K562 (cell line): Measurements from ENCODE around the gene ZNF18. TPM values are rescaled to one million over a fixed set of nuclear protein-coding genes. Genes with fewer than 3 reads are reported as not detected.

ENCODE experiments used
- ATAC-seq: fragments of 200-7000 bp; cut with Tn5 transposase; 3 replicates; pipeline ENCODE4 v1.9.1; 2020; ENCODE audit warnings: moderate library complexity
- BruUV-seq: library from RNA; stranded (reverse); fragments of 400-500 nt; replicated peaks from 2 replicates; lab custom pipeline; 2021; lab: Mats Ljungman, UMichigan
- CTCF ChIA-PET: fragments of 300-600 bp; formaldehyde crosslinking; extraction: SDS; loops from one replicate; lab custom pipeline; 2021; ENCODE audit warnings: low intra/inter-chr PET ratio; lab: Yijun Ruan, JAX
- POLR2A ChIA-PET: fragments of 300-600, 350-650 bp; sonication (Branson Sonifier 250); formaldehyde crosslinking; extraction: SDS; loops from one replicate; lab custom pipeline; 2021; ENCODE audit warnings: antibody characterized with exemption, inconsistent platforms; lab: Yijun Ruan, JAX
- DNase-seq, 4 experiments: peaks; one replicate each; pipeline versions ENCODE4 v3.0.0 to v3.0.0-alpha.2; 2011 to 2018; ENCODE audit warnings: low spot score in 3 of 4, mixed read lengths in 3 of 4; ENCODE audit errors: extremely low read depth in 1 of 4
- FAIRE-seq: peaks from 2 replicates; lab custom pipeline; 2011; peaks lifted over from hg19 to GRCh38; lab: Jason Lieb, UNC
- H2AFZ ChIP-seq: 2 replicates; pipeline ENCODE4 v1.6.0; 2011; ENCODE audit warnings: low read depth, low read length, control low read depth, inconsistent platforms
- H3K27ac ChIP-seq: fragments of 200-600 bp; 3 replicates; pipeline ENCODE4 v1.8.0; 2011; ENCODE audit warnings: low read depth, mild to moderate bottlenecking, control low read depth, inconsistent platforms, low read length, moderate library complexity, mixed read lengths; ENCODE audit errors: extremely low read depth
- H3K27me3 ChIP-seq, 2 experiments: fragments of 300-600 bp in 1 of 2; 2 replicates in 1 of 2; 3 replicates in 1 of 2; pipeline versions ENCODE4 v1.6.0 to v1.8.0; 2011; ENCODE audit warnings: inconsistent platforms in 2 of 2, low read length in 2 of 2, mild to moderate bottlenecking in 1 of 2, mixed read lengths in 1 of 2, moderate library complexity in 1 of 2; ENCODE audit not compliant: control insufficient read depth in 2 of 2, insufficient read depth in 2 of 2
- H3K36me3 ChIP-seq: fragments of 300-600 bp; 3 replicates; pipeline ENCODE4 v1.8.0; 2011; ENCODE audit warnings: mild to moderate bottlenecking, low read length, inconsistent platforms; ENCODE audit not compliant: control insufficient read depth, insufficient read depth
- H3K4me1 ChIP-seq, 2 experiments: fragments of 200-600 bp in 1 of 2; replicated peaks in 1 of 2; 2 replicates in 1 of 2; 3 replicates in 1 of 2; pipeline versions ENCODE4 v1.5.1 to v1.8.0; 2011; ENCODE audit warnings: inconsistent platforms in 2 of 2, low read length in 2 of 2, mild to moderate bottlenecking in 1 of 2, mixed read lengths in 1 of 2, moderate library complexity in 1 of 2; ENCODE audit not compliant: control insufficient read depth in 2 of 2, insufficient read depth in 2 of 2
- H3K4me2 ChIP-seq: 2 replicates; pipeline ENCODE4 v1.6.1; 2011; ENCODE audit warnings: low read length, control low read depth, inconsistent platforms, mixed read lengths; ENCODE audit not compliant: insufficient read depth
- H3K4me3 ChIP-seq: fragments of 200-600 bp; sonication (generic), shearing (Covaris generic); 2 replicates; pipeline ENCODE4 v1.5.1; 2016; ENCODE audit warnings: control low read depth, inconsistent platforms
- H3K79me2 ChIP-seq: fragments of 200-600 bp; 3 replicates; pipeline ENCODE4 v1.8.0; 2011; ENCODE audit warnings: low read length, inconsistent platforms; ENCODE audit not compliant: control insufficient read depth, insufficient read depth
- H3K9ac ChIP-seq, 2 experiments: 2 replicates each; pipeline versions ENCODE4 v1.6.0 to v1.6.1; 2011; ENCODE audit warnings: low read depth in 2 of 2, low read length in 2 of 2, control low read depth in 1 of 2, inconsistent platforms in 1 of 2, mild to moderate bottlenecking in 1 of 2, mixed read lengths in 1 of 2; ENCODE audit not compliant: insufficient read depth in 1 of 2
- H3K9me1 ChIP-seq: one replicate; pipeline ENCODE4 v1.6.0; 2011; ENCODE audit warnings: inconsistent platforms, mild to moderate bottlenecking, low read length, moderate library complexity; ENCODE audit not compliant: control insufficient read depth, insufficient read depth
- H3K9me3 ChIP-seq: replicated peaks from 2 replicates; pipeline ENCODE4 v1.5.1; 2011; ENCODE audit warnings: low read depth, low read length, inconsistent platforms; ENCODE audit not compliant: control insufficient read depth, insufficient read depth
- H4K20me1 ChIP-seq: replicated peaks from 2 replicates; pipeline ENCODE4 v1.6.1; 2011; ENCODE audit warnings: low read length, inconsistent platforms, mixed read lengths; ENCODE audit not compliant: control insufficient read depth, insufficient read depth
- ARHGAP35 ChIP-seq: fragments of 450-650 bp; IDR thresholded peaks from 2 replicates; pipeline ENCODE4 v1.6.1; 2018; ENCODE audit not compliant: partially characterized antibody
- ARID3A ChIP-seq: IDR thresholded peaks from 2 replicates; pipeline ENCODE4 v1.6.1; 2012; ENCODE audit warnings: low read depth, low read length, improper control_type of control experiment, borderline replicate concordance
- ARID3B ChIP-seq: fragments of 250-450 bp; sonication (Bioruptor Pico); IDR thresholded peaks from 2 replicates; pipeline ENCODE4 v1.4.0; 2020; ENCODE audit warnings: borderline replicate concordance
- ATF2 ChIP-seq: sonication (generic); formaldehyde crosslinking; IDR thresholded peaks from 2 replicates; pipeline ENCODE4 v1.8.1; 2022; ENCODE audit warnings: missing genetic modification reagents
- ELK1 ChIP-seq: sonication (generic); formaldehyde crosslinking; IDR thresholded peaks from 2 replicates; pipeline ENCODE4 v1.8.1; 2022; ENCODE audit warnings: missing genetic modification reagents
- ESRRB ChIP-seq: fragments of 250-450 bp; sonication (Bioruptor Pico); IDR thresholded peaks from 2 replicates; pipeline ENCODE4 v1.5.0; 2020; ENCODE audit warnings: mild to moderate bottlenecking, moderate library complexity, borderline replicate concordance
- GABPB1 ChIP-seq: sonication (generic); formaldehyde crosslinking; IDR thresholded peaks from 2 replicates; pipeline ENCODE4 v1.8.0; 2022; ENCODE audit warnings: mild to moderate bottlenecking, missing genetic modification reagents
- MAFK ChIP-seq: IDR thresholded peaks from 2 replicates; pipeline ENCODE4 v1.6.1; 2011; ENCODE audit warnings: low read length, improper control_type of control experiment
- MLX ChIP-seq, 2 experiments: fragments of 450-650 bp in 1 of 2; sonication (generic) in 1 of 2; formaldehyde crosslinking; conservative IDR thresholded peaks; 2 replicates each; pipeline versions ENCODE4 v1.4.0 to v1.8.1; 2020 to 2022; ENCODE audit warnings: mild to moderate bottlenecking in 1 of 2, missing genetic modification reagents in 1 of 2
- OTX1 ChIP-seq: fragments of 450-650 bp; formaldehyde crosslinking; IDR thresholded peaks from 2 replicates; pipeline ENCODE4 v1.4.0; 2022; ENCODE audit warnings: mild to moderate bottlenecking
- RNF219 ChIP-seq: fragments of 250-450 bp; sonication (Bioruptor Pico); IDR thresholded peaks from 2 replicates; pipeline ENCODE4 v1.5.0; 2022; ENCODE audit warnings: mild to moderate bottlenecking
- SMARCA5 ChIP-seq: fragments of 450-650 bp; IDR thresholded peaks from 2 replicates; pipeline ENCODE4 v1.6.1; 2016
- ZKSCAN1 ChIP-seq: fragments of 150-350 bp; IDR thresholded peaks from 2 replicates; pipeline ENCODE4 v1.6.1; 2016; ENCODE audit warnings: low read depth, low read length
- ZNF174 ChIP-seq: fragments of 250-450 bp; sonication (Bioruptor Pico); IDR thresholded peaks from 2 replicates; pipeline ENCODE4 v1.4.0; 2020; ENCODE audit warnings: mild to moderate bottlenecking
- WGBS: fragments of 100-300 bp; shearing (Covaris generic); methylation state at CpG from one replicate; pipeline ENCODE4 v1.1.6; 2016; ENCODE audit warnings: low coverage, mixed read lengths; ENCODE audit not compliant: insufficient coverage; ENCODE audit errors: missing lambda C conversion rate; 5-methylcytosine and 5-hydroxymethylcytosine counted together
- in situ Hi-C: fragments of 300-500 bp; cut with MboI; formaldehyde crosslinking; loops from 4 replicates; pipeline ENCODE4 v1.15.0; 2018; ENCODE audit warnings: inconsistent platforms, mixed read lengths
- intact Hi-C: fragments of 100-400 bp; cut with micrococcal nuclease; formaldehyde crosslinking; loops from 2 replicates; pipeline ENCODE4 v1.14.2; 2022
- polyA plus RNA-seq, 8 experiments: library from polyadenylated mRNA; depleted of rRNA in 4 of 8; stranded (reverse) in 5 of 8; unstranded in 3 of 8; fragments of >200 nt; fragmentation: Nextera tagmentation in 2 of 8; fragmentation: Illumina TruSeq in 1 of 8; extraction: Ambion mirVana in 2 of 8; extraction: Trizol in 1 of 8; gene quantifications; 2 replicates each; pipeline versions ENCODE4 v1.2.1 to v1.2.3, GENCODE V29; 2011 to 2014; ENCODE audit warnings: inconsistent platforms in 1 of 8, missing spikeins in 1 of 8
- total RNA-seq, 7 experiments: library from RNA; depleted of rRNA in 6 of 7; stranded (reverse); fragments of >200 nt in 6 of 7; fragmentation: Illumina TruSeq in 2 of 7; extraction: Trizol in 2 of 7; gene quantifications; 2 replicates each; pipeline versions ENCODE4 v1.2.1 to v1.2.3, GENCODE V29; 2011 to 2021; ENCODE audit warnings: low replicate concordance in 1 of 7

The ZNF18 gene
- total and polyA plus RNA-seq, 9 of the 15 experiments (the other 6 are each of a cell fraction or from before 2014, with no cell fraction given): 1.1 to 5.0 (median 3.4) TPM

GRCh38 chr17:11948789-11949188 is 48.5 kb downstream of the ZNF18 start:
- Histone ChIP-seq H3K4me2 (no peak overlapping the region), H3K9me1 (no peaks in the 10 kb centered on the region), H3K36me3 (no peaks in the 10 kb centered on the region), H3K4me3 (no peak overlapping the region), H3K27me3 (peaks cover 4 to 10% of the 10 kb centered on the region in 2 experiments; a peak in 2 of 5 replicates), H3K9me3 (no peaks in the 10 kb centered on the region; the same call in 1 of the 2 replicates), H2AFZ (no peak overlapping the region), H4K20me1 (no peaks in the 10 kb centered on the region), H3K4me1 (no peaks in the 10 kb centered on the region; a peak in 1 of 5 replicates), H3K79me2 (no peaks in the 10 kb centered on the region), H3K9ac (no peak overlapping the region), H3K27ac (no peak overlapping the region)
- DNase-seq: no peak
- POLR2A ChIA-PET: no interaction called here
- no peak for FAIRE-seq
- CTCF ChIA-PET: no interaction called here
- intact Hi-C loops (no loop called here), in situ Hi-C loops (no loop called here)
- no peak for ATAC-seq
- no TSS peak for BruUV-seq
- WGBS: 12% methylated on average over 6 of the region's 6 CpGs
- TF ChIP-seq ESRRB (CRISPR knock-in tag) (no peak), RNF219 (CRISPR knock-in tag) (no peak), ZNF174 (CRISPR knock-in tag) (no peak), ARID3B (CRISPR knock-in tag) (no peak), MLX (CRISPR knock-in tag; conservative IDR thresholded peaks at IDR 0.05) (no peak), ZKSCAN1 (no peak), ARHGAP35 (no peak), ATF2 (CRISPR knock-in tag) (no peak), SMARCA5 (no peak), ELK1 (CRISPR knock-in tag) (no peak), GABPB1 (CRISPR knock-in tag) (no peak), ARID3A (no peak), OTX1 (CRISPR knock-in tag) (no peak), MAFK (no peak)
